Measurements from ENCODE around the gene MFSD2B. TPM values are rescaled to one million over a fixed set of nuclear protein-coding genes. Genes with fewer than 3 reads are reported as not detected.

MFSD2B gene
- total and polyA plus RNA-seq, 2 experiments from 2014 or later: 0.25 TPM; not detected in 1

- peak overlapping the region; percentile 9 for H3K27ac ChIP-seq
Measured at GRCh38 chr2:24015562-24016375, 5.9 kb downstream of the MFSD2B start.

GRCh38 chr2:24016376-24016761 lies 6.5 kb downstream of the MFSD2B start:
- H3K27ac ChIP-seq: no peak overlapping the region
- no peaks in the 10 kb centered on the region for H3K9me2 ChIP-seq (replicated peaks; ENCODE audit: insufficient read depth)
- no peak overlapping the region for H2AFZ ChIP-seq
- H3K36me3 ChIP-seq (replicated peaks; ENCODE audit: insufficient read depth, low read depth): no peaks in the 10 kb centered on the region
- H3K9me3 ChIP-seq (ENCODE audit: low read depth): no peaks in the 10 kb centered on the region
- H3K4me3 ChIP-seq: no peak overlapping the region
- no peak for TF ChIP-seq EZH2phosphoT487 (IDR thresholded peaks at IDR 0.05; ENCODE audit: low read depth, severe bottlenecking, unreplicated experiment)
- no peak for TF ChIP-seq CTCF (IDR thresholded peaks at IDR 0.05; ENCODE audit: poor library complexity)
- TF ChIP-seq EZH2 (IDR thresholded peaks at IDR 0.05; ENCODE audit: borderline replicate concordance): no peak
- no peaks in the 10 kb centered on the region for H3K79me2 ChIP-seq
- DNase-seq (ENCODE audit: low spot score): no peak
- 88% methylated on average over 9 of the region's 9 CpGs for WGBS (ENCODE audit: low lambda C conversion rate, missing lambda C conversion rate)
- H3K4me2 ChIP-seq: no peak overlapping the region
- peaks cover 8% of the 10 kb centered on the region for H3K4me1 ChIP-seq (ENCODE audit: insufficient read depth)
- H4K20me1 ChIP-seq (ENCODE audit: insufficient read depth, poor library complexity, severe bottlenecking): no peaks in the 10 kb centered on the region
- H3K27me3 ChIP-seq: peaks cover 5% of the 10 kb centered on the region

More at GRCh38 chr2:24015562-24016375, 5.9 kb downstream of the MFSD2B start:
- H3K9me2 ChIP-seq (replicated peaks; ENCODE audit: insufficient read depth): no peaks in the 10 kb centered on the region
- no peak overlapping the region for H3K4me2 ChIP-seq
- WGBS (ENCODE audit: low lambda C conversion rate, missing lambda C conversion rate): 59% methylated on average over 11 of the region's 11 CpGs
- peaks cover 11% of the 10 kb centered on the region for H3K27me3 ChIP-seq
- no peaks in the 10 kb centered on the region for H3K79me2 ChIP-seq
- H3K4me1 ChIP-seq (ENCODE audit: insufficient read depth): peaks cover 8% of the 10 kb centered on the region
- H3K36me3 ChIP-seq (replicated peaks; ENCODE audit: insufficient read depth, low read depth): no peaks in the 10 kb centered on the region
- no peaks in the 10 kb centered on the region for H4K20me1 ChIP-seq (ENCODE audit: insufficient read depth, poor library complexity, severe bottlenecking)
- no peak overlapping the region for H2AFZ ChIP-seq
- TF ChIP-seq CTCF (IDR thresholded peaks at IDR 0.05; ENCODE audit: poor library complexity) (no peak), EZH2 (IDR thresholded peaks at IDR 0.05; ENCODE audit: borderline replicate concordance) (no peak), EZH2phosphoT487 (IDR thresholded peaks at IDR 0.05; ENCODE audit: low read depth, severe bottlenecking, unreplicated experiment) (no peak)
- H3K9me3 ChIP-seq (ENCODE audit: low read depth): no peaks in the 10 kb centered on the region
- no peak overlapping the region for H3K4me3 ChIP-seq
- DNase-seq (ENCODE audit: low spot score): peak; percentile 56

GRCh38 chr2:24016853-24017703 lies 7.2 kb downstream of the MFSD2B start:
- H3K9me2 ChIP-seq (replicated peaks; ENCODE audit: insufficient read depth): no peaks in the 10 kb centered on the region
- H3K4me3 ChIP-seq: no peak overlapping the region
- H3K79me2 ChIP-seq: no peaks in the 10 kb centered on the region
- whole genome bisulfite sequencing (ENCODE audit: low lambda C conversion rate, missing lambda C conversion rate): 93% methylated on average over 35 of the region's 35 CpGs
- TF ChIP-seq CTCF (IDR thresholded peaks at IDR 0.05; ENCODE audit: poor library complexity) (no peak), EZH2 (IDR thresholded peaks at IDR 0.05; ENCODE audit: borderline replicate concordance) (no peak), EZH2phosphoT487 (IDR thresholded peaks at IDR 0.05; ENCODE audit: low read depth, severe bottlenecking, unreplicated experiment) (no peak)
- no peaks in the 10 kb centered on the region for H3K9me3 ChIP-seq (ENCODE audit: low read depth)
- DNase-seq (ENCODE audit: low spot score): no peak
- H2AFZ ChIP-seq: no peak overlapping the region
- no peaks in the 10 kb centered on the region for H3K27me3 ChIP-seq
- no peak overlapping the region for H3K27ac ChIP-seq
- no peaks in the 10 kb centered on the region for H3K36me3 ChIP-seq (replicated peaks; ENCODE audit: insufficient read depth, low read depth)
- no peak overlapping the region for H3K4me2 ChIP-seq
- peaks cover 8% of the 10 kb centered on the region for H3K4me1 ChIP-seq (ENCODE audit: insufficient read depth)
- H4K20me1 ChIP-seq (ENCODE audit: insufficient read depth, poor library complexity, severe bottlenecking): no peaks in the 10 kb centered on the region
